ENCODE results near the gene DMRT1.

Gene DMRT1

GRCh38 chr9:818958-819357 is 22.5 kb upstream of the DMRT1 start:
- no peak for ATAC-seq
- TF ChIP-seq CSDC2 (CRISPR knock-in tag; IDR thresholded peaks at IDR 0.05) (no peak), TOX (CRISPR knock-in tag; IDR thresholded peaks at IDR 0.05; ENCODE audit: borderline replicate concordance) (no peak), SNAI2 (CRISPR knock-in tag; IDR thresholded peaks at IDR 0.05) (no peak), POU6F1 (CRISPR knock-in tag; IDR thresholded peaks at IDR 0.05; ENCODE audit: borderline replicate concordance, low read depth) (no peak), ISL1 (CRISPR knock-in tag; IDR thresholded peaks at IDR 0.05) (no peak), RARB (CRISPR knock-in tag; IDR thresholded peaks at IDR 0.05) (no peak)

GRCh38 chr9:826500-827280 is 14.8 kb upstream of the DMRT1 start:
- ATAC-seq = no peak; the same call in 2 of the 3 replicates
- no peak for TF ChIP-seq CSRNP3 (CRISPR knock-in tag; IDR thresholded peaks at IDR 0.05)
- TF ChIP-seq SNAI2 (CRISPR knock-in tag; IDR thresholded peaks at IDR 0.05) = no peak

- no peak for TF ChIP-seq CSDC2 (CRISPR knock-in tag; IDR thresholded peaks at IDR 0.05)
- no peak for TF ChIP-seq ZNF70 (CRISPR knock-in tag; IDR thresholded peaks at IDR 0.05)
- TF ChIP-seq TOX (CRISPR knock-in tag; IDR thresholded peaks at IDR 0.05; ENCODE audit: borderline replicate concordance) = no peak
- no peak for TF ChIP-seq PPARA (CRISPR knock-in tag; IDR thresholded peaks at IDR 0.05; ENCODE audit: borderline replicate concordance)
These were observed 1.2 kb upstream of the DMRT1 start for GRCh38 chr9:840343-840742.

GRCh38 chr9:842635-843426 is 1.3 kb downstream of the DMRT1 start:
- no peak for ATAC-seq
- TF ChIP-seq ZNF565 (CRISPR knock-in tag; conservative IDR thresholded peaks at IDR 0.05; ENCODE audit: low read depth) (no peak), CREB5 (CRISPR knock-in tag; IDR thresholded peaks at IDR 0.05; ENCODE audit: low read depth) (no peak), TOX (CRISPR knock-in tag; IDR thresholded peaks at IDR 0.05; ENCODE audit: borderline replicate concordance) (no peak), PPARA (CRISPR knock-in tag; IDR thresholded peaks at IDR 0.05; ENCODE audit: borderline replicate concordance) (no peak), ZFP30 (CRISPR knock-in tag; IDR thresholded peaks at IDR 0.05) (no peak), TCF4 (CRISPR knock-in tag; IDR thresholded peaks at IDR 0.05; ENCODE audit: borderline replicate concordance) (no peak), POU6F1 (CRISPR knock-in tag; IDR thresholded peaks at IDR 0.05; ENCODE audit: borderline replicate concordance, low read depth) (no peak), CSDC2 (CRISPR knock-in tag; IDR thresholded peaks at IDR 0.05) (no peak), TSHZ2 (CRISPR knock-in tag; IDR thresholded peaks at IDR 0.05) (no peak), ARNTL (CRISPR knock-in tag; IDR thresholded peaks at IDR 0.05; ENCODE audit: borderline replicate concordance, low read depth) (no peak), ZNF8 (CRISPR knock-in tag; IDR thresholded peaks at IDR 0.05) (no peak), GLIS3 (CRISPR knock-in tag; IDR thresholded peaks at IDR 0.05) (no peak), SNAI2 (CRISPR knock-in tag; IDR thresholded peaks at IDR 0.05) (no peak), CSRNP3 (CRISPR knock-in tag; IDR thresholded peaks at IDR 0.05) (no peak)

More at GRCh38 chr9:840343-840742, 1.2 kb upstream of the DMRT1 start:
- ATAC-seq = peak; percentile 35; the same call in 1 of the 3 replicates
